GM04503 (cell line): ENCODE results near the gene AP3M1.
"Not testable (repeated sequence)": the region's sequence is repeated elsewhere in the genome, so short reads cannot be mapped to it uniquely, and the experiment has no call there.

Experiments used
- DNase-seq: peaks from one replicate; pipeline ENCODE4 v3.0.0-alpha.2; 2012; ENCODE audit warnings: low read depth

Gene AP3M1

GRCh38 chr10:74150204-74150989, at the start of gene AP3M1:
Gene AP3M1 (minus strand): TSS chr10:74150828. CDS start chr10:74138379, 12,449 bp downstream.
- peak; percentile 8 for DNase-seq

GRCh38 chr10:74199315-74199714, 48.7 kb upstream of the AP3M1 start:
- DNase-seq: no peak

DNA sequence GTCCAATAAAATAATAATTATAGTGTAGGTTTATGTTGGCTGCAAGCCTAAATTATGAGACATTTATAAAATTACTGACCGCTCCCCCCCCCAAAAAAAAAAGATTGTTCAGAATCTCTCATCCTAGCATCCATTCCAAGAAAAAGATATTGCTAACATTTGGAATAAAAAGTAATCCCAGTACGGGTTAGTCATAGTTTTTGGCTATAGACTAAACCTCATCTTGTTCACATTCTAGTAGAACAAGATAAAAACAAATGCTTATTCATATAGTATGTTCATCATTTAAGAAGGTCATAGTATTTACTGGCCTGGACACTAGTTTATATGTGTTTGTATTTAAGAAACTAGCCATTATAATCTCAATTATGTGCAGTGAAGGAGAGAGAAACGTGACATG, 44.4 kb upstream of the AP3M1 start:
- no peak for DNase-seq

DNA sequence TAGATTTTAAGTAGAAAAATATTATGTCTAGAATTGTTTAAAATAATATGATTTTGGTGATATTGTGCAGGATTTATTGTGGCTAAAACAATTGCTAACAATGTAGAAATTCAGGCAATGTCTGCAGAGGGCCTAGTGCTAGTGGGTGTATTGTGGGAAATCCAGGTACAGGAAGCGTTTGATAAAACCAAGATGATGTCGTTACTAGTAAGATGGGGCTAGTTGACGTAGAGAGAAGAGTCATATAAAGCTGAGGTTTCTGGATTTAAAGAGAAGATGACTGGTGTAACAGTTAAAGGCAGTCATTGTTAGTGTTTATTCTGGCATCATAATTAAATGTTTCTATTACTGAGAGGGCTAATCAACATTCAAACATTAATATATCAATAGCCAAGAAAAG, 43.9 kb upstream of the AP3M1 start:
- no peak for DNase-seq

DNA sequence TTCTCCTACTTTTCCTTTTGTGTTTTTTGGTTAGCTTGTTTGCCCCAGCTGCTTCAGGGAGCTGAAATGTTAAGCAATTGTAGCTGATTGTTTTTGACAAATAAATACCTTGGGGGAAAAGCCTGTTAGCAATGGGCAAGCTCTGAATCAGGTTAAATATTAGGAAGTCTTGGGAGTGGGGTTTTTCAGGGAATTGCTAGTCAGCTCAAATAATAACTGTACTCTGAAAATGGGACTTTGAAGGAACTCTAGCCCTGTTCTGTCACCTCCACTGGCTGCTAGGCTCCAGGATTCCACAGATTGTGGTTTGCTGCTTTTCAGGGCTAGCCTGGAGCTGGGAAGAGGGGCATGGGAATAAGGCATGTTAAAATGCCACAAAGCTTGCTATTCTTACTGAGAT, 39.9 kb upstream of the AP3M1 start:
- DNase-seq: no peak

- peak; percentile 90 for DNase-seq
Observed at GRCh38 chr10:74189999-74190421, 39.4 kb upstream of the AP3M1 start.

GRCh38 chr10:74188617-74189016, 38.0 kb upstream of the AP3M1 start:
- not testable (repeated sequence) for DNase-seq

- DNase-seq: no peak
Observed at GRCh38 chr10:74187237-74187636, 36.6 kb upstream of the AP3M1 start.

DNA sequence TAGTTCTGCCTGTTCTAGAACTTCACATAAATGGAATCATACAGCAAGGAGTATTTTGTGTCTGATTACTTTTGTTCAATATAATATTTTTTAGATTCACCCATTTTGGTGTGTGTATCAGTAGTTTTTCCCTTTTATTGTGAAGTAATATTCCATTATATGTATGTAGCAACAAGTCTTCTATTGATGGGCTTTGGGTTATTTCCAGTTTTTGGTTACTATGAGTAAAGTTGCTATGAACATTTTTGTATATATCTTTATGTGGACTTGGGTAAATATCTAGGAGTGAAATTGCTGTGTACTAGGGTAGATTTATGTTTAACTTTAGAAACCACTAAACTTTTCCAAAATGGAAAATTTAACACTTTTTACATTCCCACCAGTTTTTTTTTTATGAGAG, 36.0 kb upstream of the AP3M1 start:
- DNase-seq: no peak

DNA sequence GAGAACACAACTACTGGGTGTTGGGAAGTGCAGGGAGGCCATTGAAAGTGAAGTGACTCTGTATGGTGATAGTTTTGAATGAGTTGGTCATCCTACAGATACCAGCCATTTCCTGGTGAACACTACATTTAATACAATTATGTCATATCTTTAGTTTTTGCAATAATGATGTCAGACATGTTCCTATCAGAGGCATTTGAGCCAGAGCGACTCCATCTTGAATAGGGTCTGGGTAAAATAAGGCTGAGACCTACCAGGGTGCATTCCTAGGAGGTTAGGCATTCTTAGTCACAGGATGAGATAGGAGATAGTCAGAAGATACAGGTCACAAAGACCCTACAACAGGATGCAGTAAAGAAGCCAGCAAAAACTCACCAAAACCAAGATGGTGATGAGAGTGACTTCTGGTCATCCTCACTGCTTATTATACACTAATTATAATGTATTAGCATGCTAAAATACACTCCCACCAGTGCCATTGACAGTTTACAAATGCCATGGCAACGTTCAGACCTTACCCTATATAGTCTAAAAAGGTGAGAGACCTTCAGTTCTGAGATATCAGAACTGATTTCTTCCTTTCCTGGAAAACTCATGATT, 28.6 kb upstream of the AP3M1 start:
- DNase-seq: no peak

DNA sequence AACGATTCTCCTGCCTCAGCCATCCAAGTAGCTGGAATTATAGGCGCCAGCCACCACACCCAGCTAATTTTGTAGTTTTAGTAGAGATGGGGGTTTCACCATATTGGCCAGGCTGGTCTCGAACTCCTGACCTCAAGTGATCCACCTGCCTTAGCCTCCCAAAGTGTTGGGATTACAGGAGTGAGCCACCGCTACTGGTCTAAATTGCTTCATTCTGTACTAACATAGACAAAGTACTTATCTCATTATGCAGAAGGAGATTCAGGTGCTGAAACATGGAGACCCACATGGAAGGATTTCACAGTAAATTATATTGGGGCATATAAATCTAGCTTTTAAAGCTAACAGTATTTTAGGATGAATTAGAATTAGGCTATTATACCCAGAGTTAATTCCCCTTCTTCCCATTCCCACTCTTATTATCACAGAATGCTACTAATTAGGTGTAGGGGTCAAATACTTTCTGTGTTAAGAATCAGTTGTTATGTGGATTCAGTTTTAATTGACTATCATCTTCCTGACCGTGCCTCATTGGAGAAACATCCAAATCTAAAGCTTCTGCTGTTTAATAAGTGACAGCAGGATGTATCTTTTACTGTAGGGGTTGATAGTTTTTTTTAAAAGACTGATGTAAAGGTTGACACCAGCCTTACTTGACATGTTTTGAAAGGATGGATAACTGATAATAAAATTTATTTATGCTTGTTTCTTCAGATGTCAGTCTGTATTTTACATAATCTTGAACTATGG, 27.6 kb upstream of the AP3M1 start:
- no peak for DNase-seq

DNA sequence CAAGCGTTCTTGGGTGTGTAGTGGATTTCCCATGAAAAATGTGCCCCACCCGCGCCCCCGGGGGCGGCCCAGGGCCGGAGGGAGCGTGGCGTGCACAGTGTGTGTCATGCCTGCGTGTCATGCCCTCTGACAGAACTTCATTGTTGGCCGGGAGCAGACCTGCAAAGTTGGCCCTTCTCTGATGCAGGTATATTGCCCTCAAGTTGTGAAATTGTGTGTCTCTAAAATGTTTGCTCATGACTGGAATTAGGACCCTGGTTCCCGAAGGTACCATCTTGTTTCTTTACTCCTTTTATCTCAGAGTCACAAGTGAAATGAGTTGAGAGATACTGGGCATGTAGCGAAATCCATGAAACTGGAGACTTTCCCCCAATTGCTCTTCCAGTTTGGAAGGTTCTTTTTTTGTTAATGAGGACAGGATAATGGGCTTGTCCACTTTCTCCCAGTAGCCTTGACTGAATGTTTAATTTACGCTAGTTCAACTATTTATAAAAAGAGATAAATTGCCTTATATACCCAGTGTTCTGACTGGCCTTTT, 26.6 kb upstream of the AP3M1 start:
- DNase-seq: no peak

GRCh38 chr10:74176380-74177139, 25.9 kb upstream of the AP3M1 start:
- peak; percentile 85 for DNase-seq

GRCh38 chr10:74175510-74176379, 25.1 kb upstream of the AP3M1 start:
- DNase-seq: no peak

GRCh38 chr10:74174521-74174920, 23.9 kb upstream of the AP3M1 start:
- DNase-seq: no peak

GRCh38 chr10:74171625-74172024, 21.0 kb upstream of the AP3M1 start:
- no peak for DNase-seq

DNA sequence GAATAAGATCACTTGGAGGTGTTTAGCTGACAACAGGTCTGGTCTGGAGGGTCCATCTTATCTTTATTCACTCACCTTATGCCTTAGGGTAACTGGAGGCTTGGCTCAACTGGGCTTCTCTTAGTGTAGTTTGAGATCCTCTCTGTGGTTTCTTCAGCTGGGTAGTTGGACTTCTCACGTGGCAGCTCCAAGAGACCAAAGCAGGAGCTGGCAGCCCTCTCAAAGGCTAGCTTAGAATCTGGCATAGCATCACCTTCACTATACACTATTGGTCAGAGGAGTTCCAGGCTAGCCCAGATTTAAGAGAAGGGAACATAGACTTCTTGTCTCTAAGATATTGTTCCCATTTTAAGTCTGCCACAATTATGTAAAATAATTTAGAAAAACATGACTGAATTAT, 16.8 kb upstream of the AP3M1 start:
- no peak for DNase-seq

- DNase-seq: no peak
Observed at GRCh38 chr10:74165530-74165901, 14.9 kb upstream of the AP3M1 start.

DNA sequence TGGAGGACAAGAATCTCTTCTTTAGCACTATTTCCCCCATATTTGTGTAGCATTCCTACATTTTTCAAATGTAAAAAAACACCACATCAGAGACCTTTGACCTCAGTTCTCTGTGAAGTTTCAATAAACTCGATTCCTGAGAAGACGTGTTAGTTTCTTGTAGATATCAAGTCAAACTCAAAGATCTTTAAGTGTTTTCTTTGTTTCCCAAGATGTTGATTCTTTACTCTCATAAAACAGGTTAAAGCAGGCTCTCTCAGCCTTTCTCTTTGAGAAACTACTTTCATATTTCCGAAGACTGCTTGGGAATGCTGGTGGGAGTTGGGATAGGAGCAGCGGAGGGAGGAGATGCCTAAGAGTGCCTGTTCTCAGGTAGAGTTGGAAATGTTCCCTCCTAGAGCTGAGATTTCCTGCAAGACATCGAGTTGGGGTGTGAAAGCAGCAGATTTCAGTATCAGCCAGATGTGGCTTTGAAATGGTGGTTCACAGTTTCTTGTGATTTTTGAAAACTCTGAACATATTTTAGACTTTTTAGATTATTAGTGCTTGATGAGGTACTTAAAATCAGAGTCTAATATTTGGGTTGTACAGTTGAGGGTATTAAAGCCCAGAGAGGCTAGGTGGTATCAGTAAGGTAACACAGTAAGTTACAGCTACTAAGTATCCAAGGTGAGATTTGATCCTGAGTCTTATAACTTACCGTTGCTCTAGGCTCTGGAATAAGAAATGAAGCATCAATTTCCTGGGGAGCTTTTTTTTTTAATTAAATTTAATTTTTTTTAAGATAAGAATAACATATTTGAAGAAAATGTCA, 14.3 kb upstream of the AP3M1 start:
- no peak for DNase-seq
